HL-60 (cell line): Measurements from ENCODE around the gene ZNF326.
"Not testable (repeated sequence)": the region's sequence is repeated elsewhere in the genome, so short reads cannot be mapped to it uniquely, and the experiment has no call there.

Source experiments
- DNase-seq, 2 experiments: peaks; one replicate each; pipeline ENCODE4 v3.0.0-alpha.2; 2010 to 2020; ENCODE audit warnings: low read depth in 1 of 2, low spot score in 1 of 2
- H3K27ac ChIP-seq: fragments of 250-450 bp; sonication (Bioruptor Pico); replicated peaks from 2 replicates; pipeline ENCODE4 v1.5.1; 2020; ENCODE audit warnings: mild to moderate bottlenecking, moderate library complexity
- H3K27me3 ChIP-seq: fragments of 250-450 bp; sonication (Bioruptor Pico); 2 replicates; pipeline ENCODE4 v1.5.1; 2021; ENCODE audit warnings: mild to moderate bottlenecking, moderate library complexity; ENCODE audit not compliant: insufficient read depth, poor library complexity, severe bottlenecking
- H3K4me3 ChIP-seq: replicated peaks from 2 replicates; pipeline ENCODE4 v1.5.1; 2011; ENCODE audit warnings: mild to moderate bottlenecking, control low read depth, low read length; ENCODE audit not compliant: insufficient read depth
- CTCF ChIP-seq: IDR thresholded peaks from one replicate; pipeline ENCODE4 v1.5.1; 2011; ENCODE audit warnings: low read length, control low read depth, inconsistent platforms; ENCODE audit not compliant: insufficient read depth
- GABPA ChIP-seq: IDR thresholded peaks from 2 replicates; pipeline ENCODE4 v1.6.1; 2012; ENCODE audit warnings: low read depth
- POLR2AphosphoS5 ChIP-seq: IDR thresholded peaks from 2 replicates; pipeline ENCODE4 v1.6.1; 2012; ENCODE audit warnings: low read depth
- REST ChIP-seq: IDR thresholded peaks from 2 replicates; pipeline ENCODE4 v1.6.1; 2012; ENCODE audit warnings: low read depth; ENCODE audit not compliant: insufficient replicate concordance
- SPI1 ChIP-seq: IDR thresholded peaks from 2 replicates; pipeline ENCODE4 v1.6.1; 2012; ENCODE audit warnings: low read depth, mild to moderate bottlenecking, borderline replicate concordance

Gene ZNF326

GRCh38 chr1:89980605-89981004 lies 14.3 kb upstream of the ZNF326 start:
- TF ChIP-seq CTCF (no peak), REST (no peak), GABPA (no peak), SPI1 (no peak), POLR2AphosphoS5 (no peak)
- Histone ChIP-seq H3K4me3 (no peak overlapping the region), H3K27ac (no peak overlapping the region), H3K27me3 (no peaks in the 10 kb centered on the region)
- no peak for DNase-seq

- not testable (repeated sequence) for H3K4me3 ChIP-seq, DNase-seq, H3K27ac ChIP-seq, H3K27me3 ChIP-seq
These were observed 12.1 kb upstream of the ZNF326 start for GRCh38 chr1:89982846-89983245.

GRCh38 chr1:89984564-89985116 lies 10.3 kb upstream of the ZNF326 start:
- H3K4me3 ChIP-seq, H3K27ac ChIP-seq, DNase-seq: not testable (repeated sequence)

GRCh38 chr1:89986020-89986419 lies 8.9 kb upstream of the ZNF326 start:
- Histone ChIP-seq H3K27me3 (no peaks in the 10 kb centered on the region), H3K4me3 (no peak overlapping the region), H3K27ac (no peak overlapping the region)
- TF ChIP-seq POLR2AphosphoS5: no peak
- TF ChIP-seq CTCF: no peak
- TF ChIP-seq SPI1: no peak
- TF ChIP-seq GABPA: no peak
- TF ChIP-seq REST: no peak
- DNase-seq: no peak

More at GRCh38 chr1:89984564-89985116, 10.3 kb upstream of the ZNF326 start:
- H3K27me3 ChIP-seq: not testable (repeated sequence)

- TF ChIP-seq CTCF: peak; percentile 82
- no peak for TF ChIP-seq REST
- no peak for TF ChIP-seq SPI1
- no peak for TF ChIP-seq POLR2AphosphoS5
- DNase-seq: peak in 1 of 2 experiments; percentile 62
- Histone ChIP-seq H3K27ac (no peak overlapping the region), H3K27me3 (no peaks in the 10 kb centered on the region), H3K4me3 (no peak overlapping the region)
These were observed 7.6 kb upstream of the ZNF326 start for GRCh38 chr1:89987159-89987819.
